DMS 273 treated with DMSO at 0.1 percent for 48 hours (cell line): Measurements from ENCODE around the gene CRABP2.

Experiments used
- DNase-seq: peaks from one replicate; lab custom pipeline; 2025; lab: John Stamatoyannopoulos, UW

Gene CRABP2

GRCh38 chr1:156709031-156709430 lies 3.6 kb upstream of the CRABP2 start:
- DNase-seq: no peak

GRCh38 chr1:156708218-156708661 lies 2.9 kb upstream of the CRABP2 start:
- no peak for DNase-seq

- no peak for DNase-seq
Measured at GRCh38 chr1:156707417-156708217, 2.2 kb upstream of the CRABP2 start.

GRCh38 chr1:156706657-156707416 lies 1.5 kb upstream of the CRABP2 start:
- no peak for DNase-seq

GRCh38 chr1:156705918-156706656 lies 704 bp upstream of the CRABP2 start:
- DNase-seq: no peak

- no peak for DNase-seq
Measured at GRCh38 chr1:156704930-156705320, 458 bp downstream of the CRABP2 start.

- DNase-seq: no peak
Measured at GRCh38 chr1:156704166-156704711, 1.1 kb downstream of the CRABP2 start.

- DNase-seq: no peak
Measured at GRCh38 chr1:156703741-156704140, 1.6 kb downstream of the CRABP2 start.

- no peak for DNase-seq
Measured at GRCh38 chr1:156703336-156703735, 2.0 kb downstream of the CRABP2 start.

- no peak for DNase-seq
Measured at GRCh38 chr1:156700736-156701531, 4.4 kb downstream of the CRABP2 start.

GRCh38 chr1:156698995-156699394 lies 6.4 kb downstream of the CRABP2 start:
- no peak for DNase-seq

- no peak for DNase-seq
Measured at GRCh38 chr1:156697481-156697880, 7.9 kb downstream of the CRABP2 start.

GRCh38 chr1:156696755-156697154 lies 8.6 kb downstream of the CRABP2 start:
- DNase-seq: no peak

- DNase-seq: no peak
Measured at GRCh38 chr1:156694690-156694962, 10.8 kb downstream of the CRABP2 start.

- no peak for DNase-seq
Measured at GRCh38 chr1:156693848-156694689, 11.3 kb downstream of the CRABP2 start.

GRCh38 chr1:156692925-156693847 lies 12.2 kb downstream of the CRABP2 start:
- no peak for DNase-seq

GRCh38 chr1:156692441-156692924 lies 12.9 kb downstream of the CRABP2 start:
- no peak for DNase-seq

- no peak for DNase-seq
Measured at GRCh38 chr1:156691665-156692440, 13.5 kb downstream of the CRABP2 start.

- no peak for DNase-seq
Measured at GRCh38 chr1:156691191-156691590, 14.2 kb downstream of the CRABP2 start.
